Psoas muscle (tissue), 8 donors: Measurements from ENCODE around the gene PCBD1. TPM values are rescaled to one million over a fixed set of nuclear protein-coding genes. Genes with fewer than 3 reads are reported as not detected.
A peak's percentile ranks its signal among the peaks of the same experiment; 100 is the strongest.

Experiments used
- ATAC-seq, 4 donors: fragments of 200-7000 bp; cut with Tn5 transposase; one replicate each; pipeline ENCODE4 v1.9.1; 2020; ENCODE audit warnings: moderate library complexity in 3 of 4, mild to moderate bottlenecking in 2 of 4
- DNase-seq, 2 donors: peaks; one replicate each; pipeline ENCODE4 v3.0.0-alpha.2; 2020
- H3K27ac ChIP-seq: fragments of 200-600 bp; one replicate; pipeline ENCODE4 v1.8.0; 2022
- H3K27me3 ChIP-seq, 3 donors: fragments of 200-600 bp in 1 of 3; one replicate each; pipeline versions ENCODE4 v1.6.1 to v1.8.0; 2013 to 2022; ENCODE audit warnings: low read length in 2 of 3, mild to moderate bottlenecking in 2 of 3, moderate library complexity in 1 of 3; ENCODE audit not compliant: insufficient read depth in 3 of 3
- H3K36me3 ChIP-seq, 2 donors: fragments of 200-600 bp in 1 of 2; one replicate each; pipeline versions ENCODE4 v1.6.1 to v1.8.0; 2013 to 2022; ENCODE audit warnings: low read depth in 1 of 2, mild to moderate bottlenecking in 1 of 2, moderate library complexity in 1 of 2; ENCODE audit not compliant: insufficient read depth in 1 of 2
- H3K4me1 ChIP-seq: fragments of 200-600 bp; one replicate; pipeline ENCODE4 v1.8.0; 2022
- H3K4me3 ChIP-seq: fragments of 200-600 bp; one replicate; pipeline ENCODE4 v1.8.0; 2022; ENCODE audit warnings: mild to moderate bottlenecking
- H3K9me3 ChIP-seq: fragments of 200-600 bp; one replicate; pipeline ENCODE4 v1.8.0; 2022
- CTCF ChIP-seq: fragments of 200-600 bp; IDR thresholded peaks from one replicate; pipeline ENCODE4 v1.8.0; 2022; ENCODE audit warnings: antibody characterized with exemption
- WGBS, 3 donors: extraction: QIAGEN DNeasy Blood & Tissue Kit; methylation state at CpG; one replicate each; pipeline versions ENCODE4 v1.1.6 to v1.1.7; 2013; 5-methylcytosine and 5-hydroxymethylcytosine counted together
- intact Hi-C, 2 donors: fragments of 100-400 bp; cut with DNase I; formaldehyde crosslinking; loops; one replicate each; pipeline versions ENCODE4 v1.11.0 to v1.14.2; 2022
- polyA plus RNA-seq, 3 donors: library from polyadenylated mRNA; stranded (reverse); fragments of 200-250 nt; gene quantifications; one replicate each; pipeline ENCODE4 v1.2.3, GENCODE V29; 2013
- total RNA-seq, 4 donors: library from RNA; stranded (reverse); fragmentation: NEBNext Ultra II Directional in 2 of 4; extraction: Animal tissue kit (Norgen Biotek cat#: 25700) in 2 of 4; gene quantifications; one replicate each; pipeline versions ENCODE4 v1.2.1 to v1.2.4, GENCODE V29; 2021 to 2023
- donor health status: healthy with polysubstance abuse.
- donor health status: DM: no; HTN: no; CAD: no; lungs with moderate emphysema.
- donor health status: Bipolar disorder and iron deficiency.
- donor health status: healthy.
- donor health status: DM: yes; HTN: yes; CAD: no.
- donor health status: DM: no; HTN: no; CAD: no.
- donor health status: DM: no; HTN: no; CAD: no.
- donor health status: DM: yes; HTN: yes; CAD: no.

The PCBD1 gene
- total and polyA plus RNA-seq, 7 donors = 53.9 to 133 (median 78.3) TPM

GRCh38 chr10:70890917-70891431 is 2.6 kb upstream of the PCBD1 start:
- DNase-seq = peak; percentile 49 to 82
- Histone ChIP-seq H3K27me3 (no peaks in the 10 kb centered on the region), H3K4me3 (no peak overlapping the region), H3K36me3 (peaks cover 0 to 1% of the 10 kb centered on the region in 2 donors), H3K27ac (peak overlapping the region; percentile 46), H3K9me3 (no peaks in the 10 kb centered on the region), H3K4me1 (peaks cover 14% of the 10 kb centered on the region)
- WGBS, 3 donors = 21 to 30% (median 27%) methylated on average over 7 of the region's 7 CpGs
- intact Hi-C loops = no loop called here
- peak; percentile 38 to 73 (median 65) for ATAC-seq
- no peak for TF ChIP-seq CTCF

- TF ChIP-seq CTCF = no peak
- intact Hi-C loops = loop anchor here in 1 of 2 donors (10.0 kb wide), 1 partner anchor 334 kb away; no protein-coding TSS in a partner anchor
- H3K36me3 ChIP-seq = peaks cover 0 to 18% of the 10 kb centered on the region in 2 donors
These were observed 926 bp upstream of the PCBD1 start for GRCh38 chr10:70889291-70889690.

GRCh38 chr10:70886921-70887665 is 1.3 kb downstream of the PCBD1 start:
- no peaks in the 10 kb centered on the region for H3K9me3 ChIP-seq
- intact Hi-C loops = loop anchor here in 1 of 2 donors (10.0 kb wide), 1 partner anchor 332 kb away; no protein-coding TSS in a partner anchor
- H3K27me3 ChIP-seq = no peaks in the 10 kb centered on the region
- peaks cover 14% of the 10 kb centered on the region for H3K4me1 ChIP-seq
- no peak for TF ChIP-seq CTCF
- peaks cover 4 to 40% of the 10 kb centered on the region in 2 donors for H3K36me3 ChIP-seq
- ATAC-seq (peak in 1 of 4 donors; percentile 3), DNase-seq (no peak)
- H3K4me3 ChIP-seq = peak overlapping the region; percentile 81
- WGBS, 3 donors = 61 to 77% (median 62%) methylated on average over 12 of the region's 12 CpGs
- peak overlapping the region; percentile 95 for H3K27ac ChIP-seq

More at GRCh38 chr10:70889291-70889690, 926 bp upstream of the PCBD1 start:
- DNase-seq = no peak
- WGBS, 3 donors = 85 to 96% (median 94%) methylated on average over 3 of the region's 3 CpGs
- H3K4me3 ChIP-seq = no peak overlapping the region
- H3K27me3 ChIP-seq = no peaks in the 10 kb centered on the region
- no peak overlapping the region for H3K27ac ChIP-seq
- H3K9me3 ChIP-seq = no peaks in the 10 kb centered on the region
- ATAC-seq = no peak
- peaks cover 14% of the 10 kb centered on the region for H3K4me1 ChIP-seq

- 75 to 82% (median 76%) methylated on average over 18 of the region's 18 CpGs for WGBS, 3 donors
- Histone ChIP-seq H3K4me3 (no peak overlapping the region), H3K36me3 (peaks cover 4 to 49% of the 10 kb centered on the region in 2 donors), H3K9me3 (no peaks in the 10 kb centered on the region), H3K27ac (no peak overlapping the region), H3K27me3 (no peaks in the 10 kb centered on the region), H3K4me1 (peaks cover 13% of the 10 kb centered on the region)
- intact Hi-C loops = loop anchor here in 1 of 2 donors (10.0 kb wide), 1 partner anchor 331 kb away; no protein-coding TSS in a partner anchor
- no peak for ATAC-seq
- peak in 1 of 2 donors; percentile 33 for DNase-seq
- no peak for TF ChIP-seq CTCF
These were observed 2.1 kb downstream of the PCBD1 start for GRCh38 chr10:70885931-70886903.
